Measurements from ENCODE around the gene GPR45.

DNA sequence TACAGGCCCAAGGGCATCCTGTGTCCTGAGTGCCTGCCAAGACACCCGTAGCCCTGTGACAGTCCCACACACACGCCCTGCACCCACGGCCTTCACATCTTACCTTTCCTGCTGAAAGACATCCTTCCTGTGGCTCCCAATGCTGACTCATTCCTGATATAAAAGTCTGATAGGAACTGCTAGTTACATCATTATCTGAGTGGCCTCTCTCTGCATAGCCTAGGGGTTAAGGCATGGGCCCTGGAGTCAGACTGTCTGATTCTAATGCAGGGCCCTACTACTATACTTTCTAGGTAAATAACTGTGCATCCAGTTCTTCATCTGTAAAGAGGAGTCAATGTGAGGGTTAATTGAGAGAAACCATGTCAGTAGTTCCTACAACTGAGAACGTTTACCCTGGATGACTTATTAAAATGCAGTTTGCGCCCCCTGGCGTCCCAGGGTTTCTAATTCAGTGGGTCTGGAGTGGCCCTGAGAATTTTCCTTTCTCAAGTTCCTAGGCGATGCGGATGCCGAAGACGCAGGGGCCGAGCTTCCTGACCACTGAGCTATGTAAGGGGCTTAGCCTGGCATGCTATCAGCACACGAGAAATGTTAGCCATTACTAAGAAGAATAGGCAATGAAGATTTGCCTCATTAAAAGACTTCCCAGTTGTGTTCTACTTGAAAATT, 6.0 kb upstream of the GPR45 start:
- TF ChIP-seq FOXM1 (IDR thresholded peaks at IDR 0.05; ENCODE audit: borderline replicate concordance) (no peak), L3MBTL2 (conservative IDR thresholded peaks at IDR 0.05) (no peak), BHLHE40 (IDR thresholded peaks at IDR 0.05; ENCODE audit: borderline replicate concordance) (no peak), SP1 (IDR thresholded peaks at IDR 0.05) (no peak), HDGF (IDR thresholded peaks at IDR 0.05; ENCODE audit: borderline replicate concordance) (no peak), ZNF384 (IDR thresholded peaks at IDR 0.05) (no peak), TARDBP (IDR thresholded peaks at IDR 0.05) (no peak), ELF4 (IDR thresholded peaks at IDR 0.05) (no peak), CTBP1 (IDR thresholded peaks at IDR 0.05; ENCODE audit: borderline replicate concordance) (no peak), LEF1 (IDR thresholded peaks at IDR 0.05; ENCODE audit: borderline replicate concordance) (no peak), FOXK2 (IDR thresholded peaks at IDR 0.05) (no peak), FOXA1 (IDR thresholded peaks at IDR 0.05) (no peak), NFRKB (IDR thresholded peaks at IDR 0.05) (no peak)
- TF ChIP-seq, protein P1, sequence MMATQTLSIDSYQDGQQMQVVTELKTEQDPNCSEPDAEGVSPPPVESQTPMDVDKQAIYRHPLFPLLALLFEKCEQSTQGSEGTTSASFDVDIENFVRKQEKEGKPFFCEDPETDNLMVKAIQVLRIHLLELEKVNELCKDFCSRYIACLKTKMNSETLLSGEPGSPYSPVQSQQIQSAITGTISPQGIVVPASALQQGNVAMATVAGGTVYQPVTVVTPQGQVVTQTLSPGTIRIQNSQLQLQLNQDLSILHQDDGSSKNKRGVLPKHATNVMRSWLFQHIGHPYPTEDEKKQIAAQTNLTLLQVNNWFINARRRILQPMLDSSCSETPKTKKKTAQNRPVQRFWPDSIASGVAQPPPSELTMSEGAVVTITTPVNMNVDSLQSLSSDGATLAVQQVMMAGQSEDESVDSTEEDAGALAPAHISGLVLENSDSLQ (IDR thresholded peaks at IDR 0.05): no peak

All from HEK293T (cell line).